ENCODE data around the gene NHSL2. TPM values are rescaled to one million over a fixed set of nuclear protein-coding genes. Genes with fewer than 3 reads are reported as not detected.
A peak's percentile ranks its signal among the peaks of the same experiment; 100 is the strongest.

Gene NHSL2
- total RNA-seq, 1 donor from 2014 or later: 12.7 TPM

- Histone ChIP-seq H3K4me3 (no peak overlapping the region), H3K4me1 (no peaks in the 10 kb centered on the region), H3K36me3 (no peaks in the 10 kb centered on the region), H3K27ac (no peak overlapping the region), H3K9me3 (no peaks in the 10 kb centered on the region), H3K27me3 (ENCODE audit: low read depth) (no peaks in the 10 kb centered on the region)
- ATAC-seq: no peak
- intact Hi-C loops (cut with DNase I): no loop called here
- no peak for TF ChIP-seq CTCF (IDR thresholded peaks at IDR 0.05)
- DNase-seq: no peak
Measured at GRCh38 chrX:72001471-72001870, 90.8 kb downstream of the NHSL2 start.

- H3K36me3 ChIP-seq: no peaks in the 10 kb centered on the region
- H3K4me1 ChIP-seq: no peaks in the 10 kb centered on the region
- no peaks in the 10 kb centered on the region for H3K9me3 ChIP-seq
- DNase-seq: no peak
- ATAC-seq: no peak
- no peak overlapping the region for H3K4me3 ChIP-seq
- no peak overlapping the region for H3K27ac ChIP-seq
- TF ChIP-seq CTCF (IDR thresholded peaks at IDR 0.05): no peak
- intact Hi-C loops (cut with DNase I): no loop called here
- no peaks in the 10 kb centered on the region for H3K27me3 ChIP-seq (ENCODE audit: low read depth)
Measured at GRCh38 chrX:72001906-72002305, 91.3 kb downstream of the NHSL2 start.

- Histone ChIP-seq H3K36me3 (no peaks in the 10 kb centered on the region), H3K4me3 (no peak overlapping the region), H3K4me1 (no peaks in the 10 kb centered on the region), H3K9me3 (no peaks in the 10 kb centered on the region), H3K27ac (no peak overlapping the region), H3K27me3 (ENCODE audit: low read depth) (no peaks in the 10 kb centered on the region)
- DNase-seq (no peak), ATAC-seq (no peak)
- intact Hi-C loops (cut with DNase I): no loop called here
- TF ChIP-seq CTCF (IDR thresholded peaks at IDR 0.05): no peak
Measured at GRCh38 chrX:72002875-72003274, 92.2 kb downstream of the NHSL2 start.

- H3K27ac ChIP-seq: no peak overlapping the region
- H3K4me1 ChIP-seq: no peaks in the 10 kb centered on the region
- no peaks in the 10 kb centered on the region for H3K36me3 ChIP-seq
- no peaks in the 10 kb centered on the region for H3K9me3 ChIP-seq
- TF ChIP-seq CTCF (IDR thresholded peaks at IDR 0.05): no peak
- intact Hi-C loops (cut with DNase I): no loop called here
- ATAC-seq (peak; percentile 24 to 32), DNase-seq (no peak)
- no peaks in the 10 kb centered on the region for H3K27me3 ChIP-seq (ENCODE audit: low read depth)
- no peak overlapping the region for H3K4me3 ChIP-seq
Measured at GRCh38 chrX:72003811-72004750, 93.4 kb downstream of the NHSL2 start.

GRCh38 chrX:72005046-72005445 is 94.4 kb downstream of the NHSL2 start:
- Histone ChIP-seq H3K4me1 (no peaks in the 10 kb centered on the region), H3K4me3 (no peak overlapping the region), H3K36me3 (no peaks in the 10 kb centered on the region), H3K9me3 (no peaks in the 10 kb centered on the region), H3K27ac (no peak overlapping the region), H3K27me3 (ENCODE audit: low read depth) (no peaks in the 10 kb centered on the region)
- DNase-seq: no peak
- intact Hi-C loops (cut with DNase I): no loop called here
- TF ChIP-seq CTCF (IDR thresholded peaks at IDR 0.05): no peak
- ATAC-seq: no peak

All from lower lobe of right lung (tissue), 2 donors.